DMS79 treated with DMSO at 0.1 percent for 48 hours (cell line): ENCODE data around the gene MEX3A.
"Not testable (repeated sequence)": the region's sequence is repeated elsewhere in the genome, so short reads cannot be mapped to it uniquely, and the experiment has no call there.

ENCODE experiments used
- DNase-seq: peaks from one replicate; lab custom pipeline; 2025; lab: John Stamatoyannopoulos, UW

Gene MEX3A

GRCh38 chr1:156082309-156083091 lies at the start of gene MEX3A:
TSS of gene MEX3A (minus strand) at chr1:156082465. CDS start at chr1:156081998, 467 bp downstream.
- DNase-seq, result peak; percentile 68

GRCh38 chr1:156130578-156130942 lies 48.3 kb upstream of the MEX3A start:
- no peak for DNase-seq

- peak; percentile 77 for DNase-seq
Measured at GRCh38 chr1:156129687-156130577, 47.7 kb upstream of the MEX3A start.

- no peak for DNase-seq
Measured at GRCh38 chr1:156128654-156129597, 46.7 kb upstream of the MEX3A start.

- DNase-seq, result no peak
Measured at GRCh38 chr1:156128308-156128653, 46.0 kb upstream of the MEX3A start.

- peak; percentile 30 for DNase-seq
Measured at GRCh38 chr1:156126630-156127534, 44.6 kb upstream of the MEX3A start.

- peak; percentile 30 for DNase-seq
Measured at GRCh38 chr1:156126043-156126629, 43.9 kb upstream of the MEX3A start.

GRCh38 chr1:156125544-156125943 lies 43.3 kb upstream of the MEX3A start:
- not testable (repeated sequence) for DNase-seq

- DNase-seq, result no peak
Measured at GRCh38 chr1:156124557-156125483, 42.6 kb upstream of the MEX3A start.

GRCh38 chr1:156123356-156124196 lies 41.3 kb upstream of the MEX3A start:
- DNase-seq, result peak; percentile 99

GRCh38 chr1:156122519-156123355 lies 40.5 kb upstream of the MEX3A start:
- peak; percentile 49 for DNase-seq

GRCh38 chr1:156122086-156122485 lies 39.8 kb upstream of the MEX3A start:
- DNase-seq, result no peak

- DNase-seq, result no peak
Measured at GRCh38 chr1:156121457-156121856, 39.2 kb upstream of the MEX3A start.

GRCh38 chr1:156121005-156121404 lies 38.7 kb upstream of the MEX3A start:
- DNase-seq, result not testable (repeated sequence)

- DNase-seq, result no peak
Measured at GRCh38 chr1:156120318-156120717, 38.1 kb upstream of the MEX3A start.

GRCh38 chr1:156119503-156120209 lies 37.4 kb upstream of the MEX3A start:
- DNase-seq, result no peak
